ENCODE data around the gene BRSK1. TPM values are rescaled to one million over a fixed set of nuclear protein-coding genes. Genes with fewer than 3 reads are reported as not detected.

Gene BRSK1
- total and polyA plus RNA-seq, 2 of the 8 experiments (the other 6 are each of a cell fraction or from before 2014, with no cell fraction given), result 27.6 to 32.7 TPM

DNA sequence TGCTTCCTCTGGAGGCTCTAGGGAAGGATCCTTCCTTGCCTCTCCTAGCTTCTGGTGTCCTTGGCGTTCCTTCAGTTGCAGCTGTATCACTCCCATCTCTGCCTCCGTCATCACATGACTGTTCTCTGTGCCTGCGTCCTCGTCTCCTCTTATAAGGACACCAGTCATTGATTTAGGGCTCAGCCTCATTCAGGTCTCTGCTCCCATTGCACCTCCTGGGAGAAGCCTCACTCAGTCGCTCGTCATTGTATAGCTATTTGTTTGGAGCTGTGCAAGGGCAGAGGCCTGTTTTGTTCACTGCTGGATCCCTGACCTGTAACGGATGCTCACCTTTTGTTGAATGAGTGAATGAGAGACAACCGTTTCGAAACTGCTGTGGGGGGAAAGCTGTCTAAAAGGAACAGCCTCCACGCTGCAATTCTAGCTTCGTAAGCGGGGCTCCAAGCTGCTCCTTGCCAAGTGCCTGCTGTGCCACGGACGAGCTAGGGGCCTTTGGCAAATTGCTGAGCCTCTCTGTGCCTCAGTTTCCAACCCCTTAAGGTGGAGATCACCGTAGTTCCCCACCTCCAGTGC, 17.2 kb downstream of the BRSK1 start (continued):
- TF ChIP-seq, protein P1, sequence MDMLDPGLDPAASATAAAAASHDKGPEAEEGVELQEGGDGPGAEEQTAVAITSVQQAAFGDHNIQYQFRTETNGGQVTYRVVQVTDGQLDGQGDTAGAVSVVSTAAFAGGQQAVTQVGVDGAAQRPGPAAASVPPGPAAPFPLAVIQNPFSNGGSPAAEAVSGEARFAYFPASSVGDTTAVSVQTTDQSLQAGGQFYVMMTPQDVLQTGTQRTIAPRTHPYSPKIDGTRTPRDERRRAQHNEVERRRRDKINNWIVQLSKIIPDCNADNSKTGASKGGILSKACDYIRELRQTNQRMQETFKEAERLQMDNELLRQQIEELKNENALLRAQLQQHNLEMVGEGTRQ (IDR thresholded peaks at IDR 0.05; ENCODE audit: low read length), result no peak
- TF ChIP-seq RAD21 (IDR thresholded peaks at IDR 0.05 in 1 of 2, conservative IDR thresholded peaks at IDR 0.05 in 1 of 2; ENCODE audit: low read depth in 2 of 2, low read length in 2 of 2) (no peak), MAFK (IDR thresholded peaks at IDR 0.05; ENCODE audit: low read depth, low read length) (no peak), KDM1A (IDR thresholded peaks at IDR 0.05; ENCODE audit: borderline replicate concordance, low read length) (no peak)
- TF ChIP-seq, protein P2, sequence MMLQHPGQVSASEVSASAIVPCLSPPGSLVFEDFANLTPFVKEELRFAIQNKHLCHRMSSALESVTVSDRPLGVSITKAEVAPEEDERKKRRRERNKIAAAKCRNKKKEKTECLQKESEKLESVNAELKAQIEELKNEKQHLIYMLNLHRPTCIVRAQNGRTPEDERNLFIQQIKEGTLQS (IDR thresholded peaks at IDR 0.05; ENCODE audit: insufficient read depth, low read depth, low read length), result no peak
